CD4-positive, alpha-beta T cell treated with Interleukin-12 subunit alpha and Interleukin-12 subunit beta, for 1 hour (primary cell): ENCODE results near the gene ERAP2.

ENCODE experiments used
- DNase-seq: peaks from one replicate; pipeline ENCODE4 v3.0.0-alpha.2; 2020

The ERAP2 gene

GRCh38 chr5:96934708-96935558 lies 58.6 kb downstream of the ERAP2 start:
- peak; percentile 96 for DNase-seq

- peak; percentile 96 for DNase-seq
Observed at GRCh38 chr5:96935559-96936430, 59.5 kb downstream of the ERAP2 start, which contains the start of gene LNPEP. Gene LNPEP, plus strand, starts transcription at chr5:96936080. Its CDS starts 76 bp downstream, at chr5:96936156.

- peak; percentile 46 for DNase-seq
Observed at GRCh38 chr5:96936431-96937320, 60.4 kb downstream of the ERAP2 start.

- DNase-seq = no peak
Observed at GRCh38 chr5:96940586-96940985, 64.3 kb downstream of the ERAP2 start.

- DNase-seq = no peak
Observed at GRCh38 chr5:96941140-96941539, 64.8 kb downstream of the ERAP2 start.

GRCh38 chr5:96942078-96942477 lies 65.8 kb downstream of the ERAP2 start:
- no peak for DNase-seq

- DNase-seq = no peak
Observed at GRCh38 chr5:96942911-96943310, 66.6 kb downstream of the ERAP2 start.

GRCh38 chr5:96943799-96944198 lies 67.5 kb downstream of the ERAP2 start:
- DNase-seq = no peak

GRCh38 chr5:96945144-96945897 lies 69.0 kb downstream of the ERAP2 start:
- DNase-seq = no peak

GRCh38 chr5:96946381-96946780 lies 70.1 kb downstream of the ERAP2 start:
- DNase-seq = no peak

GRCh38 chr5:96952118-96952750 lies 75.9 kb downstream of the ERAP2 start:
- DNase-seq = no peak

- DNase-seq = no peak
Observed at GRCh38 chr5:96952974-96953730, 76.9 kb downstream of the ERAP2 start.

GRCh38 chr5:96957254-96958049 lies 81.2 kb downstream of the ERAP2 start:
- DNase-seq = no peak

- no peak for DNase-seq
Observed at GRCh38 chr5:96958977-96959376, 82.7 kb downstream of the ERAP2 start.

GRCh38 chr5:96961053-96961452 lies 84.8 kb downstream of the ERAP2 start:
- DNase-seq = peak; percentile 73

- peak; percentile 24 for DNase-seq
Observed at GRCh38 chr5:96962540-96962991, 86.3 kb downstream of the ERAP2 start.

- DNase-seq = peak; percentile 12
Observed at GRCh38 chr5:96963267-96963666, 87.0 kb downstream of the ERAP2 start.

GRCh38 chr5:96966801-96967200 lies 90.5 kb downstream of the ERAP2 start:
- no peak for DNase-seq

- DNase-seq = no peak
Observed at GRCh38 chr5:96967400-96967799, 91.1 kb downstream of the ERAP2 start.

- DNase-seq = no peak
Observed at GRCh38 chr5:96968074-96968473, 91.8 kb downstream of the ERAP2 start.
